Naive B cell (primary cell): ENCODE results near the gene ZBP1. TPM values are rescaled to one million over a fixed set of nuclear protein-coding genes. Genes with fewer than 3 reads are reported as not detected.
A peak's percentile ranks its signal among the peaks of the same experiment; 100 is the strongest.

Source experiments
- ATAC-seq, 2 donors: fragments of 150-1000 bp; cut with Tn5 transposase; 2 replicates each; pipeline ENCODE4 v1.10.0; 2021; ENCODE audit warnings: low read depth in 2 of 2, mild to moderate bottlenecking in 2 of 2, moderate library complexity in 2 of 2
- DNase-seq: peaks from one replicate; pipeline ENCODE4 v3.0.0; 2022
- H3K27ac Mint-ChIP-seq, 6 donors: one replicate each; pipeline ENCODE4 v1.8.0; 2020 to 2022; ENCODE audit warnings: mild to moderate bottlenecking in 6 of 6, mixed read lengths in 6 of 6, moderate library complexity in 5 of 6, inconsistent platforms in 2 of 6
- H3K27me3 Mint-ChIP-seq, 3 donors: one replicate each; pipeline ENCODE4 v1.8.0; 2021 to 2022; ENCODE audit warnings: mixed read lengths in 3 of 3, mild to moderate bottlenecking in 1 of 3
- H3K36me3 Mint-ChIP-seq, 2 donors: one replicate each; pipeline ENCODE4 v1.8.0; 2020 to 2022; ENCODE audit warnings: mixed read lengths in 2 of 2, inconsistent platforms in 1 of 2, mild to moderate bottlenecking in 1 of 2
- H3K4me1 Mint-ChIP-seq, 3 donors: one replicate each; pipeline ENCODE4 v1.8.0; 2020 to 2022; ENCODE audit warnings: mixed read lengths in 3 of 3, inconsistent platforms in 1 of 3, mild to moderate bottlenecking in 1 of 3, moderate library complexity in 1 of 3
- H3K4me3 Mint-ChIP-seq, 8 donors: one replicate each; pipeline ENCODE4 v1.8.0; 2020 to 2022; ENCODE audit warnings: mild to moderate bottlenecking in 8 of 8, mixed read lengths in 8 of 8, moderate library complexity in 8 of 8, inconsistent platforms in 2 of 8
- H3K9me3 Mint-ChIP-seq, 7 donors: one replicate each; pipeline ENCODE4 v1.8.0; 2020 to 2022; ENCODE audit warnings: mixed read lengths in 7 of 7, mild to moderate bottlenecking in 5 of 7, inconsistent platforms in 2 of 7, moderate library complexity in 1 of 7
- polyA plus RNA-seq, 6 donors: library from polyadenylated mRNA; unstranded; fragments of 300-500 nt; fragmentation: Illumina TruSeq; gene quantifications; one replicate each; pipeline ENCODE4 v1.2.3, GENCODE V29; 2021; ENCODE audit warnings: low read depth in 6 of 6

Gene ZBP1
- polyA plus RNA-seq, 6 donors from 2014 or later: 7.6 to 24.1 (median 15.5) TPM

GRCh38 chr20:57625978-57626377 is 5.8 kb upstream of the ZBP1 start:
- H3K4me1 Mint-ChIP-seq: peaks cover 37 to 69% (median 49%) of the 10 kb centered on the region in 3 donors
- peaks cover 13 to 16% of the 10 kb centered on the region in 2 donors for H3K36me3 Mint-ChIP-seq
- DNase-seq (no peak), ATAC-seq (no peak)
- H3K4me3 Mint-ChIP-seq: peak overlapping the region in 4 of 8 donors; percentile 10 to 59 (median 38)
- no peaks in the 10 kb centered on the region for H3K27me3 Mint-ChIP-seq
- H3K9me3 Mint-ChIP-seq: peaks cover 1 to 22% (median 13%) of the 10 kb centered on the region in 7 donors
- peak overlapping the region in 3 of 6 donors; percentile 69 to 97 (median 95) for H3K27ac Mint-ChIP-seq

DNA sequence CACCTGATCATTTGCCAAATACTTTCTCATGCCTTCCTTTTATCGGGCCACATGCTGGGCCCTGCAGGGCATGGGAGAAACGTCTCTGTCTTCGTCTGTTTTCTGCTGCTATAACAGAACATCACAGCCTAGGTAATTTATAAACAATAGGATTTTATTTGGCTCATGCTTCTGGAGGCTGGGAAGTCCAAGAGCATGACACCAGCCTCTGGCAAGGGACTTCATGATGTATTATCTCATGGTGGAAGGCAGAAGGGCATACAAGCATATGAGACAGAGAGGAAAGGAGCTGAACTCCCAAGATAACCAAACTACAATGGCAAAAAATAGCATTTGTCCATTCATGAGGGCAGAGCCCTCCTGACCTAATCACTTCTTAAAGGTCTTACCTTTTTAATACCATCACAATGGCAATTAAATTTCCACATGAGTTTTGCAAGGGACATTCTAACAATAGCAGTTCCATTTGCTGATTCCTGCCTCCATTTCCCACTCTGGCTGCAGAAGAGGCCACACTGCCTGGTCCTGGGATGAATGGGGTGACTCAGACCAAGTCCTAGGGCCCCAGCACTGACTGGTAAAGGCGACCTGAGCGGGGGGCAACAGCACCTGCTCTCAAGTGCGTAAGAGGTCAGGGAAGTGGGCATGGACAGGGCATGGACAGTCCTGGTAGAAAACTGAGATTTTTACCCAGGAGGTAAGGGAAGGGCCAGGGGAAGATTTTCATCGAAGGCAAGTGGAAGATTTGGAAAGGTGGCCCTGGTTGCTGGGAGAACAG is 5.1 kb upstream of the ZBP1 start:
- Mint-ChIP-seq H3K4me1 (peaks cover 40 to 71% (median 53%) of the 10 kb centered on the region in 3 donors), H3K9me3 (peaks cover 1 to 20% (median 13%) of the 10 kb centered on the region in 7 donors), H3K36me3 (peaks cover 13 to 16% of the 10 kb centered on the region in 2 donors), H3K27me3 (no peaks in the 10 kb centered on the region), H3K4me3 (peak overlapping the region in 4 of 8 donors; percentile 33 to 61 (median 52)), H3K27ac (peak overlapping the region in 2 of 6 donors; percentile 37 to 97)
- no peak for ATAC-seq
- DNase-seq: no peak

GRCh38 chr20:57624124-57624523 is 3.9 kb upstream of the ZBP1 start:
- Mint-ChIP-seq H3K27me3 (no peaks in the 10 kb centered on the region), H3K9me3 (peaks cover 0 to 10% (median 4%) of the 10 kb centered on the region in 7 donors), H3K4me3 (peak overlapping the region in 1 of 8 donors; percentile 2), H3K4me1 (peaks cover 38 to 71% (median 53%) of the 10 kb centered on the region in 3 donors), H3K27ac (no peak overlapping the region), H3K36me3 (peaks cover 13 to 16% of the 10 kb centered on the region in 2 donors)
- ATAC-seq: no peak
- DNase-seq: no peak

- peaks cover 43 to 74% (median 64%) of the 10 kb centered on the region in 3 donors for H3K4me1 Mint-ChIP-seq
- peaks cover 13 to 16% of the 10 kb centered on the region in 2 donors for H3K36me3 Mint-ChIP-seq
- peaks cover 0 to 10% (median 4%) of the 10 kb centered on the region in 7 donors for H3K9me3 Mint-ChIP-seq
- H3K27ac Mint-ChIP-seq: peak overlapping the region in 5 of 6 donors; percentile 49 to 92 (median 89)
- DNase-seq (peak; percentile 54), ATAC-seq (no peak)
- H3K27me3 Mint-ChIP-seq: no peaks in the 10 kb centered on the region
- peak overlapping the region in 6 of 8 donors; percentile 47 to 84 (median 61) for H3K4me3 Mint-ChIP-seq
These were observed 2.6 kb upstream of the ZBP1 start for GRCh38 chr20:57622579-57623381.

GRCh38 chr20:57622201-57622570 is 2.0 kb upstream of the ZBP1 start:
- Mint-ChIP-seq H3K4me1 (peaks cover 46 to 74% (median 67%) of the 10 kb centered on the region in 3 donors), H3K9me3 (peaks cover 0 to 10% (median 4%) of the 10 kb centered on the region in 7 donors), H3K27ac (peak overlapping the region in 5 of 6 donors; percentile 49 to 97 (median 91)), H3K4me3 (peak overlapping the region in 6 of 8 donors; percentile 47 to 84 (median 61)), H3K27me3 (no peaks in the 10 kb centered on the region), H3K36me3 (peaks cover 13 to 19% of the 10 kb centered on the region in 2 donors)
- ATAC-seq (no peak), DNase-seq (no peak)

DNA sequence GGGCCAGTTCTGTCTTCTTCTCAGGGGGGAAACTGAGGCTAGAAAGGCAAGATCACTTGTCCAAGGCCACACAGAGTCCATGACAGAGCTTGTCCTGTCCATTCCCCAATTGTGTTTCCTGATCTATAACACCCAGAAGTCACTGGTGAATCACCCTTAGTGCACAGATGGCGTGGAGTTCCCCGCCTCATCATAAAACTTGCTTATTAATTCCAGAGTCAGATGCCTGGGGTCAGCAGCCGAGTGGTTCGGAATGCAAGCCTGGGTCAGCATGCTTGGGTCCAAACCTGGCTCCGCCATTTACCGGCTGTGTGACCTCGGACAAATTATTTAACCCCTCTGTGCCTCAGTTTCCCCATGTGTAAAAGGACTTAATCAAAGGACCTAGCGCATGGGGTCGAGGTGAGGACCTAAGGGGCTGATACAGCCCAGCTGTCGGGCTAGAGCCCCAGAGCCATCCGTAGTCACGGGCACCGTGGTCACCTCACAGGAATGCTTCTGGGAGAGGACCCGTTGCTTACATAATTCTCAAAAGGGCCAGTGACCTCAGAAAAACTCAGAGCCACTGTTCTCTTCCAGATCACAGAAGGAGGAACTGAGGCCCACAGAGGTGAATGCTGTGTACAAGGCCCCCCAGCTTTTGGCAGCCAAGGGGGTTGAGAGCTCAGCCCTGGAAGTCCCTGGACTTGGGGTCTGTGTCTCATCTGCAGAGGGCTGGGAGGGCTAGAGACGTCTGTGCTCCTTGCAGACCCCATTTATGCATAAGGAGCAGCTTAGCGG is 1.4 kb upstream of the ZBP1 start:
- Mint-ChIP-seq H3K36me3 (peaks cover 13 to 24% of the 10 kb centered on the region in 2 donors), H3K9me3 (peaks cover 0 to 10% (median 4%) of the 10 kb centered on the region in 7 donors), H3K27ac (peak overlapping the region; percentile 97 to 99 (median 98)), H3K4me3 (peak overlapping the region; percentile 82 to 95 (median 93)), H3K4me1 (peaks cover 49 to 74% (median 72%) of the 10 kb centered on the region in 3 donors), H3K27me3 (no peaks in the 10 kb centered on the region)
- ATAC-seq (no peak), DNase-seq (no peak)

DNA sequence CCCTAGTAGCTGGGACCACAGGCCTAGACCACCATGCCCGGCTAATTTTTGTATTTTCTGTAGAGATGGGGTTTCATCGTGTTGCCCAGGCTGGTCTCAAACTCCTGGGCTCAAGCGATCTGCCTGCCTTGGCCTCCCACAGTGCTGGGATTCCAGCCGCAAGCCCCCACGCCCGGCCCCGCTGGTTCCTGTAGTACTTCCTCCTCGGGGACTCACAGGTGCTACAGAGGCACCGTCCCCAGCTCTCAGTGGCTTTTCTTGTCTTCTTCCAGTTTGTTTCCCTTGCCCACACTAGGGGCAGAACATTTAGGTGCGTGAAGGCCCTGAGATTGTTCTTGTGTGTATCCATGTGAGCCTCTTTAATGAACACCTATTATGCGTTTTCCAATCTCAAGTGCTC is 773 bp upstream of the ZBP1 start:
- H3K36me3 Mint-ChIP-seq: peaks cover 13 to 21% of the 10 kb centered on the region in 2 donors
- peaks cover 45 to 69% (median 68%) of the 10 kb centered on the region in 3 donors for H3K4me1 Mint-ChIP-seq
- H3K9me3 Mint-ChIP-seq: peaks cover 0 to 10% (median 4%) of the 10 kb centered on the region in 7 donors
- peak; percentile 66 for DNase-seq
- H3K27ac Mint-ChIP-seq: peak overlapping the region; percentile 97 to 99 (median 98)
- ATAC-seq: peak; percentile 21 to 26
- no peaks in the 10 kb centered on the region for H3K27me3 Mint-ChIP-seq
- peak overlapping the region; percentile 82 to 95 (median 93) for H3K4me3 Mint-ChIP-seq

DNA sequence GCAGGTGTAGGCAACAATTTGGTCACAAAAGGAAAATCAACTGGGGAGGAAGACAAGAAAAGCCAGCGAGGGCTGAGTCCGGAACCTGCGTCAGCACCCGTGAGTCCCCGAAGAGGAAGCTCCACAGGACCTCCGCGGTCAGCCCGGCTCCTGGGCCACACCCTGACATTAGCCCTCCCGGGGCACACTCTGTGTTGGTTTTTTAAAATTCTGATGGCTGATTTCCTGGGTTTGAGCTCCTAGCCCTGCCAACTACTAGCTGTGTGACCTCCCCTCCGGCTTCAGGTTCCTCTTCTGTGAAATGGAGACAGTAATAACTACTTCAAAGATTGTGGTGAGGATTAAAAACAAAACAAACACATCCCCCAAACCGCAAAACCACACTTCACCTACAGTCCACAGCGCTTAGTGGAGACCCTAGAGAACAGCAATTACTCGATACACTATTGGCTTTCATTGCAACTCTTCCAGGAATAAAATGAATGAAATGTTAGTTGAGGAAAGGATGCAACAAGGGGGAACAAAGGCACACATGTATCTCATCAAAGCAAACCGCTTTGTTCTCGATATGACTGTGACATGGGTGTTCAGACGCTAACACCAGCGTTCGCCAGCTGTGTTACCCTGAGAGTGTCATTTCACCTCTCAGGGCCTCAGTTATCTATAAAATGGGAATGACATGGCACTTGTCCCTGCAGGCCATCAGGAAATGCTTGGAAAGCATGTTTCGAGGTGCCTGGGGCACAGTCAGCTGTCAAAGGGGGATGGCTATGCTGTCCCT is 985 bp downstream of the ZBP1 start:
- Mint-ChIP-seq H3K4me1 (peaks cover 42 to 66% (median 63%) of the 10 kb centered on the region in 3 donors), H3K36me3 (peaks cover 0 to 14% of the 10 kb centered on the region in 2 donors), H3K9me3 (peaks cover 0 to 2% (median 0%) of the 10 kb centered on the region in 7 donors), H3K27ac (peak overlapping the region; percentile 97 to 99 (median 98)), H3K27me3 (no peaks in the 10 kb centered on the region), H3K4me3 (peak overlapping the region; percentile 82 to 95 (median 93))
- DNase-seq (peak; percentile 90), ATAC-seq (peak; percentile 69)

DNA sequence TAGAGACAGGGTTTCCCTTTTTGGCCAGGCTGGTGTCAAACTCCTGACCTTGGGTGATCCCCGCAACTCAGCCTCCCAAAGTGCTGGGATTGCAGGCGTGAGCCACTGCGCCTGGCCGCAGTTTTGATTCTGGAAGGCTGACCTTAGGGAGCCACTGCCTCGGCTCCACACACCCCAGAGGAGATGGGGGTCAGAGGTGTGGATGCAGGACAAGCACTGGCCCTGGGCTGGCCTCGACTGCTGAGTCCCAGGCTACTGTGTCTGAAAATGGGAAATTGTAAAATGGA is 1.5 kb downstream of the ZBP1 start:
- H3K4me1 Mint-ChIP-seq: peaks cover 42 to 66% (median 63%) of the 10 kb centered on the region in 3 donors
- peak overlapping the region; percentile 97 to 99 (median 98) for H3K27ac Mint-ChIP-seq
- no peaks in the 10 kb centered on the region for H3K9me3 Mint-ChIP-seq
- H3K4me3 Mint-ChIP-seq: peak overlapping the region; percentile 82 to 95 (median 93)
- H3K27me3 Mint-ChIP-seq: no peaks in the 10 kb centered on the region
- ATAC-seq: no peak
- peaks cover 0 to 15% of the 10 kb centered on the region in 2 donors for H3K36me3 Mint-ChIP-seq
- DNase-seq: no peak

DNA sequence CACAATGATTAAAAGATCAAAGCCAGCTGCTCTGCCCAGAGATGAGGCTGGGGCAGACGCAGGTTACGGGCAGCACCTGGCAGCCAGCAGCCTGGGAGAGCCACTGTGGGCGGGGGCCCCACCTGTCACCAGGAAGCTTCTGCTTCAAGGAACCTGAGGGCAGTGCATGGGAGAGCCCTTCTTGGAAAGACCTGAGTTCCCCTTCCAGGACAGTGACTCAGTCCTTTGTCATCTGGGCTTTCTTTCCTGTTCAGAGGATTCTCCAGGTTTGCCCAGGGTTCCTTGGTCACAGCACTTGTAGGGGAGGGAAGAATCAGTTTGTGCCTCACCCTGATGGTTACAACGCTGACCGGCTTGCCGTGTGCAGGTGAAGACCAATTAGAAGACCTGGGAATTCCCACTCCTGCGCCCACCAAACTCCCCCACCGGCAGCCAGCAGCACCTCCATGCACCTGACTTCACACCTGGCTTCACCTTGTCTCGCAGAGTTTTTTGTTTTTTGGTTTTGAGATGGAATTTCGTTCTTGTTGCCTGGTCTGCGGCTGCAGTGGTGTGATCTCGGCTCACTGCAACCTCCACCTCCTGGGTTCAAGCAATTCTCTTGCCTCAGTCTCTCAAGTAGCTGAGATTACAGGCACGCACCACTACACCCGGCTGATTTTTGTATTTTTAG is 2.0 kb downstream of the ZBP1 start:
- no peaks in the 10 kb centered on the region for H3K27me3 Mint-ChIP-seq

DNA sequence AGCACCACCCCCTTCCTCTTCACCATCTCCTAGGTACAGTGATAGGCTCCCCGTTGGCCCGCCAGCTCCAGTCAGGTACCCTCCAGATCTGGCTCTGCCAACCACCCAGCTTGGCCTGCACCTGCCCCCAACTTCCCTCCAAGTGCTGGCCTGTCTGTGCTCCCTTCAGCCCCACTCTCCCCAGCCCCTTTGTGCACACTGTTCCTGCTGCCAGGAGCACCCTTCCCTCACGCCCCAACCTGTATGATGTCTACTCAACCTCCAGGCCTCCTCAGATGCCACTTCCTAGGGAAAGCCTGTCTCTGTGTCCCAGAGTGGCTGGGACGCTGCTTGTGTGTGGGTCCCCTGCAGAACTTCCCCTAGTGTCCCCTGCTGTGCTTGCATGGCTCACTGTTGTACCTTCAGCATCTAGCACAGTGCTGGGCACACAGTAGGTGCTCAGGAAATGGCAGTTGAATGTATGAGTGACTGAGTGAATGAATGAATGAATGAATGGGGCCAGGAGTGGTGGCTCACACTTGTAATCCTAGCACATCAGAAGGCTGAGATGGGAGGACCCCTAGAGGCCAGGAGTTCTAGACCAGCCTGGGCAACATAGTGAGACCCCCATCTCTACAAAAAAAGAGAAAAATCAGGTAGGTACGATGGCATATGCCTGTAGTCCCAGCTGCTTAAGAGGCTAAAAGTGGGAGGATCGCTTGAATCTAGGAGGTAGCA is 3.0 kb downstream of the ZBP1 start:
- DNase-seq: no peak
- Mint-ChIP-seq H3K27me3 (no peaks in the 10 kb centered on the region), H3K36me3 (peaks cover 0 to 15% of the 10 kb centered on the region in 2 donors), H3K4me1 (peaks cover 35 to 57% (median 57%) of the 10 kb centered on the region in 3 donors), H3K27ac (peak overlapping the region in 5 of 6 donors; percentile 69 to 99 (median 98)), H3K9me3 (no peaks in the 10 kb centered on the region), H3K4me3 (peak overlapping the region; percentile 26 to 95 (median 93))
- no peak for ATAC-seq

More for the DNA sequence above, 2.0 kb downstream of the ZBP1 start:
- Mint-ChIP-seq H3K36me3 (peaks cover 0 to 15% of the 10 kb centered on the region in 2 donors), H3K4me1 (peaks cover 42 to 66% (median 63%) of the 10 kb centered on the region in 3 donors), H3K4me3 (peak overlapping the region; percentile 82 to 95 (median 93)), H3K27ac (peak overlapping the region; percentile 97 to 99 (median 98)), H3K9me3 (no peaks in the 10 kb centered on the region)
- ATAC-seq: no peak
- DNase-seq: peak; percentile 36
